HG03442 (cell line): ENCODE data around the gene FOXP1.

Source experiments
- ATAC-seq: cut with Tn5 transposase; IDR thresholded peaks from one replicate; pipeline ENCODE4 v1.9.1; 2021; ENCODE audit warnings: mild to moderate bottlenecking, moderate library complexity; ENCODE audit not compliant: unreplicated experiment

Gene FOXP1

GRCh38 chr3:70974747-70975146 is 608.8 kb downstream of the FOXP1 start:
- no peak for ATAC-seq

- ATAC-seq, result no peak
These were observed 610.0 kb downstream of the FOXP1 start for GRCh38 chr3:70973558-70973957.

DNA sequence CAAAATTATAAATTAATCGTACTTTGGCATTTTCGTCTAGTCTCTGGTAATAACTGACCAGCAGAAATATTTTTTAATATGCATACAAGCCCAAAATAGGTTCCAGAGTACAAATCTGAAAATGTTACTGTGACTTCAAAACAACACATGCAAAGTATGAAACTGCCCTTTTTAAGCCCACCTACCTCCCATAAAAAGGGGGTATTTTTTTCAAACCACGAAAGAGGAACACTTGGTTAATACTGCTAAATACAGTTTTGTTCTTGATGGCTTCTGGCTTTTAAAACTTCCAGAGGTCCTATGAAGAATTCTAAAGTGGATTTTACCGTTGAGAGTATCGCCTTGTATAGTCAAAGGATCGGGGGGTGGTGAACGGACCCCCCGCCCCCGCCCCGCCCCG is 610.7 kb downstream of the FOXP1 start:
- no peak for ATAC-seq

DNA sequence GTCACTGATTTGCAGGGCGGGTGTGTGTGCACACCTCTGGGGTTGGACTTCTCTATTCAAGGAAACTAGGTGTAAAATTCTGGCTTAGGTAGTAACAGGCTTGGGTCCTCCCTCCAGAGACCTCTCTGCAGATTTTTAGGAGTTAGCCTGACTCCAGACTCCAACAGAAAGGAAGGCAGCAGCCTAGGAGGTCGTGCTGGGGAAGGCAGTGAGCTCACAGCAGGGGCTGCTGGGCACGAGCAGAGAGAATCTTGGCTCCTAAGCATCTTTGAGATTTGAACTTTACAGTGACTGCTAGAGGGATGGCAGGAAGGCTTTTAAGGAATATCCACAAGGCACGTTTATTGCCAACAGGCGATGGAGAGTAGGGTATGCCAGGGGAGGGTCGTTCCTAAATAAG is 612.6 kb downstream of the FOXP1 start:
- no peak for ATAC-seq

- ATAC-seq, result no peak
These were observed 613.4 kb downstream of the FOXP1 start for GRCh38 chr3:70970171-70970570.

DNA sequence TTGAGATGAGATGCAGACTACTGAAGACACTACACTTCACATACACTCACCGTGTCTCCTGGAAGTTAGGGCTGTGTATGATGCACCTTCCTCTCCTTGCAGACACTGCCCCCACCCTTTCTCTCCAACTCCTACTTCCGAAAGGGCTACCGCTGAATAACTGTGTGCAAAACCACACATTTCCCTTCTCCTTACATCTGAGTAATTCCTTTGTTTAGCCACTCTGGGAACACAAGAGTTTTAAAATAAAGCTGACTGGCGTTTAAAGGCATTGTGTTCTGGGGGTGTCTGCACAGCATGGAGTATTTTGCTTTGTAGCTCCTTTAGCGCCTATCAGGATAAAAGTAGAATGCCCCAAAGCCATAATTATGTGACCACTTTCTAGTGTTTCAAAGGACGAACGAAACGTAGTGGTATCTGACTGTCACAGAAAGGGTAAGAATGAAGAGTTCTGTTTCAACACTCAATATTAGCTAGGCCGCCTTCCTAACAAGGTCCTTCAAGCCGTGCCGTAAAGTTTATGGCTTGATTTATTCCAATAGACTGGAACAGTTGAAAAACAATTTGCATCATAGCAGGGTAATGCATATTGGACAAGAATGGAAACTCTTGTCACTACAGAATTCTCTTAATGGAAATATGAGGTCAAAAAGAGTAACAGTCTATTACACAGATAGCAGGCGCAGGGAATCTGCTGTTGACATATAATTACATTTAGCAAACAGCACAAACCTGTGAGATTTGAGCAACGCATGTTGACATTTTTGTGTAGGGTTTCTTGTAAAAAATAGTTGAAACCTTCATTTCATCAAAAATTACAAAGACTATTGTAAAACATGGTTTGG is 619.9 kb downstream of the FOXP1 start:
- no peak for ATAC-seq

- ATAC-seq, result no peak
These were observed 623.8 kb downstream of the FOXP1 start for GRCh38 chr3:70959506-70960291.

DNA sequence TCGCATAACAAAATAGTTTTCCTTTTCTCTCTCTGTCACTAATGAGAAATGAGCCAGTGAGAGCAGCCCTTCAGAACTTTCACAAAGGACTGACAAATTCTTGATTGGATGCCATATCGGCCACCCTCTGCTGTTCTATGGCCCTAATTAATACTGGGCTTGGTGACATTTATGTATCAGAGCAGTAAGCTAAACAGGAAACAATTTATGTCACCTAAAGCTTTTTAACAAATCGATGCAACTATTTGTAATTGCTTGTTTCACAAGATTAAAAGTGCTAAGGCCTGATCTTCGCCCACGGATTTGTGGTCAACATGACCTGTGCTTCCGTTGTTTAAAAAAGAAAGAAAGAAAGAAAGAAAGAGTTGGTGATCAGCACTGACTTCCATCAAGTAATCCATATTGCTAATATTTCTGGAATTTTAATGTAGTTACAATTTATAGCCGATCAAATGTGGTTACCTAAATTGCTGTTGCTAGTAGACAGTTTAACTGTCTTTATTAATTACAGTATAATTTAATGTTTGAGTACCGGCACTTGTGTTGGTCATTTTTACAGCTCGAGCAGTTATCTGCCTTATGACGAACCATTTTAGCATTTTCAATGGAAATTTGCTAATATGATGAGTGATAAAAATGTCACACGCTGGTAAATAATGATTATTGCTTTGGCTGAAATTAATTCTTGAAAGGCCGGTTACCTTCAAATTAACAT is 631.3 kb downstream of the FOXP1 start:
- no peak for ATAC-seq

GRCh38 chr3:70951316-70951715 is 632.2 kb downstream of the FOXP1 start:
- ATAC-seq, result no peak

DNA sequence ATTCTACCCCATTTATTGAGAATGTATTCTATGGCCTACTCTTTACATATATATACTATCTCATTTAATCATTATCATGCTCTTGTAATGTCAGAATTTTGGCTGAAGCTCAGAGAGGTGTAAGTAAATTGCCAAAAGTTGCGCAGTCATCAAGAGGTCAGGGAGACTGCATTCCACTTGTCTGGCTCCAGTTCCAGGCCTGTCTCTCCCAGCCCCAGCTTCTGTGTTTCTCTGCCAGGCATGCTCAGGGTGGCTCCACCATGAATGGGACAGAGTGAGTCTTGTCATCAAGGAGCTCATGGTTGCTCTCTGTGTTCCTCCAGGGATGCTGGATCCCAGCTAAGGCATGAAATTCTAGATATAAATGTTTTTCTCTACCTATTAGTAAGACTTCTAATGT is 635.9 kb downstream of the FOXP1 start:
- ATAC-seq, result no peak

DNA sequence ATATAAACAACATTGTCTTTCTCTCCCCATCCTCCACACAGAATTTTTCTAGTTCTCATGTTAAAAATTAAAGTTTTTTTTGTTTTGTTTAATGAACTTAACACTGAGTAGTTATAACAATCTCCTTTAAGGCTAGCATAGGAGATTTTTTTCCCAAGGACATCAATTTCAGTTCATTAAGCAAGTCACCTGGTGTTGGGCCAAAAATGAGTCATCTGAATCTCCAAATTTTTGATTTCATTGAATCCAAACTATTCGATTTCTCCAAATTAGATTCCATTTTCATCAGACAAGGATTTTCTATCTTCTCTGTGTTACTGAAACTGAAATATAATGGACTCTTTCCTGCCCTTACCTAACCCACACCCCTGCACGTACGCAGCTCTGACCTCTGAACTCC is 639.6 kb downstream of the FOXP1 start:
- ATAC-seq, result no peak

DNA sequence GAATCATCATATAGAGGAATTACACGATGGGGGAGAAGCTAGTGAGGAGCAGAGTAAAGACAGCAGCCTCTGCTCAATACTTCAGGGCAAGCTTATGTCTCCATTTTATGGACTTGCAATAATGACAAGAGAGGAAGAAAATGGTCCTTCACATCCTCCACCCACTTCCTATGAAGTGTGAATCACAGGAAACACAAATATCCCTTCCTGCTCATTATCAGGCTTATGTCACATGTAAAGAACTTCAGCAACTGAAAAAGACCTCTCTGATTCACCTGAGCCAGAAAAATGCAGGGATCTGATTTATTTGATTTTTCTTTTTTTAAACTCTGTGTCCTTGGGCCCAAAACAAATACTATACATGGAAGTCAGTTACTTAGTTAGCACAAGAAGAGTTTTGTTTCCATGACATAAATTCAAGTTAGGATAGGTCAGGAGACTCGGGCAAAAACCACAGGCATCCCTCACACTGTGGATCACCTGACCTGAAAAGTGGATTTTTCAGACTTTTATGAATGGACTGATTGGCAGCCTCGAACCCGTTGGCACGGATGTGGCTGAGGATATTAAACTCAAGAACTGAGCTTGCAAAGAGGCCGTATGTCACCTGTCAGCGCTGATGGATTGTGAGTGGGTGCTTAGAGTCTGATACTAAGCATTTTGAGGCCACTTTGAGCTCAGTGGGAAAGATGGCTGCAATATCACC is 650.3 kb downstream of the FOXP1 start:
- no peak for ATAC-seq

- no peak for ATAC-seq
These were observed 653.5 kb downstream of the FOXP1 start for GRCh38 chr3:70930066-70930465.

- ATAC-seq, result no peak
These were observed 656.3 kb downstream of the FOXP1 start for GRCh38 chr3:70927239-70927638.

DNA sequence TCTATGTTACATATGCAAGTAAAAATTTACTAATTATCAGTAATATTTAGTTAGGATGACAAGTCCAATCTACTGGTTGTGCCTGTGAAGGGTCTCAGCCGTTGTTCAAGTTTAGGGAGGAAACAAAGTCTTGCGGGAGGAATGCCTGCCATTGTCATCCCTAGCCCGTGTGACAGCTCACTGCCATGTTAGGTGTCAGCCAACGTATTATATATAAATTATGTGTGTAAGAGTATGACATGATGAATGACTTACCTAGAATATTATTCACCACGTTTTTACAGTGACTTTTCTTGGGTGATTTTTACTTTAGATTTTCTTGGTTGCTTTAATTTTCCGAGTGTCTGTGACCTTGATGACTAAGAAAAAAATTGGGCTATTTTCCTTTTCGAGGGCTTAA is 656.7 kb downstream of the FOXP1 start:
- ATAC-seq, result no peak

- ATAC-seq, result no peak
These were observed 663.9 kb downstream of the FOXP1 start for GRCh38 chr3:70919661-70920060.

GRCh38 chr3:70919091-70919490 is 664.4 kb downstream of the FOXP1 start:
- ATAC-seq, result no peak

DNA sequence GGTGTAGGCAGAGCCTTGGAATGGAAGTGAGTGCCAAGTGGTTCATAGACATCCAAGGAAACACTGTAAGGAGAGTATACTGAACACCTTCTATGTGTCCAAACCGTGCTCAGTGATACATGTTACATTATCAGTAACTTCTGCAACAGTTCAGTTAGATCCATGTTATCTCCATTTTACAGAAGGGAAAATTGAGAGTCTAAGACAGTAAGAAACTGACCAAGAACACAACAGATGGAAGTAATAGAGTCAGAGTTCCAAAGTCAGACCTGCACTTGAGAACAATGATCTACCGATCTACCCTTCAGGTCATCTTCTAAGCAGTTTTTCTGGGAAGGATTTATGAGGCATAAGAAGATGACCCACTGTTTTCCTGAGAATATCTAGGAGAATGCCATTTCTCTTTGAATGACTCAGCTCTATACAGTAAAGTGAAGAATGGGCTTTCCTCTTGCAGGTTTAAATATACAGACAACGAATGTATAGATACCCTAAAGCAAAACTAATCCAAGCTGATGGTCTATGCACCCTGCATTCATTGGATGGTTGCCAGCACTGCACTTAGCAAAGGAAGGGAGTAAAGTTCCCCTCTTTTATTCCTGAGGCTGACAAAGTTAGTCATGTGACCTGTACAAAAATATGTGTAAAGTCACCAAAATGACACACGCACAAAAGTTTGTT is 667.0 kb downstream of the FOXP1 start:
- no peak for ATAC-seq

GRCh38 chr3:70914862-70915261 is 668.7 kb downstream of the FOXP1 start:
- no peak for ATAC-seq

DNA sequence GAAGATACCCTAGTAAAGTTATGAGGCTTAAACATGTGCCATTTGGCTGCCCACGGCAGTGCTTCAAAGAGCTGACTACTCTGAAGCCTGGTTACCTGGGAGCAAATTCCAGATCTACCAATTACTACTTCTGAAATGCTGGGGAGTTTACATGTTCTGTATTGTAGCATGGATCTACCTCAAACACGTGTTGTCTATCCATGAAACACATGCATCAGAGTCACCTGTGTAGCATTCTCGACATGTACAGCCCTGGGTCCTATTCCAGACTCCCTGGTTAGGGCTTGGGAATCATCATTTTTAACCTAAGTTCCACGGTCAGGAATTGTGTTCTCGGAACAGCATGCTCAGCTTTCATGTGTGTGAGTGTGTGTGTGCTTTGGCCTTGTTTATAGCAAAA is 671.8 kb downstream of the FOXP1 start:
- no peak for ATAC-seq
